ENCODE measurements around the gene TRERF1.

GRCh38 chr6:42300185-42300584 is 151.5 kb downstream of the TRERF1 start:
- TF ChIP-seq CTCF (IDR thresholded peaks at IDR 0.05; ENCODE audit: low read length), result no peak
- no peak for TF ChIP-seq EZH2 (IDR thresholded peaks at IDR 0.05; ENCODE audit: borderline replicate concordance, low read length)

Measured in OCI-LY1 (cell line).